ES-I3 (cell line): ENCODE data around the gene MAP2K2.

ENCODE experiments used
- H3K36me3 ChIP-seq: 2 replicates; pipeline ENCODE4 v1.6.1; 2013; ENCODE audit warnings: mild to moderate bottlenecking, low read length, control low read depth, moderate library complexity; ENCODE audit not compliant: insufficient read depth
- H3K4me1 ChIP-seq: 2 replicates; pipeline ENCODE4 v1.6.1; 2013; ENCODE audit warnings: mild to moderate bottlenecking, control low read depth, low read length; ENCODE audit not compliant: insufficient read depth
- H3K9ac ChIP-seq: 2 replicates; pipeline ENCODE4 v1.6.1; 2013; ENCODE audit warnings: low read depth, mild to moderate bottlenecking, low read length, moderate library complexity
- H3K9me3 ChIP-seq: 2 replicates; pipeline ENCODE4 v1.6.1; 2013; ENCODE audit warnings: mild to moderate bottlenecking, low read length, moderate library complexity; ENCODE audit not compliant: control insufficient read depth, insufficient read depth

MAP2K2 gene

GRCh38 chr19:4083677-4084546 lies 40.0 kb downstream of the MAP2K2 start:
- no peaks in the 10 kb centered on the region for H3K36me3 ChIP-seq
- H3K9me3 ChIP-seq = no peaks in the 10 kb centered on the region
- peaks cover 2% of the 10 kb centered on the region; the same call in 1 of the 2 replicates for H3K4me1 ChIP-seq
- H3K9ac ChIP-seq = no peak overlapping the region; the same call in 1 of the 2 replicates

GRCh38 chr19:4082172-4082571 lies 41.8 kb downstream of the MAP2K2 start:
- no peak overlapping the region for H3K9ac ChIP-seq
- peaks cover 7% of the 10 kb centered on the region for H3K4me1 ChIP-seq
- no peaks in the 10 kb centered on the region for H3K9me3 ChIP-seq
- H3K36me3 ChIP-seq = no peaks in the 10 kb centered on the region

- Histone ChIP-seq H3K4me1 (peaks cover 11% of the 10 kb centered on the region), H3K9ac (no peak overlapping the region), H3K9me3 (no peaks in the 10 kb centered on the region), H3K36me3 (no peaks in the 10 kb centered on the region)
Measured at GRCh38 chr19:4081441-4082129, 42.3 kb downstream of the MAP2K2 start.

- no peaks in the 10 kb centered on the region for H3K36me3 ChIP-seq
- no peaks in the 10 kb centered on the region for H3K9me3 ChIP-seq
- no peak overlapping the region for H3K9ac ChIP-seq
- H3K4me1 ChIP-seq = peaks cover 11% of the 10 kb centered on the region
Measured at GRCh38 chr19:4080473-4080872, 43.4 kb downstream of the MAP2K2 start.

GRCh38 chr19:4077800-4078684 lies 45.9 kb downstream of the MAP2K2 start:
- Histone ChIP-seq H3K4me1 (peaks cover 11% of the 10 kb centered on the region), H3K36me3 (no peaks in the 10 kb centered on the region), H3K9me3 (no peaks in the 10 kb centered on the region), H3K9ac (peak overlapping the region; percentile 44; the same call in 1 of the 2 replicates)

GRCh38 chr19:4077007-4077374 lies 46.9 kb downstream of the MAP2K2 start:
- Histone ChIP-seq H3K4me1 (peaks cover 10% of the 10 kb centered on the region), H3K9ac (no peak overlapping the region), H3K9me3 (no peaks in the 10 kb centered on the region), H3K36me3 (no peaks in the 10 kb centered on the region)

GRCh38 chr19:4075373-4075772 lies 48.5 kb downstream of the MAP2K2 start:
- Histone ChIP-seq H3K9ac (no peak overlapping the region), H3K4me1 (peaks cover 9% of the 10 kb centered on the region), H3K9me3 (no peaks in the 10 kb centered on the region), H3K36me3 (no peaks in the 10 kb centered on the region)

GRCh38 chr19:4071610-4072009 lies 52.3 kb downstream of the MAP2K2 start:
- Histone ChIP-seq H3K9ac (no peak overlapping the region), H3K4me1 (peaks cover 6% of the 10 kb centered on the region; the same call in 1 of the 2 replicates), H3K9me3 (no peaks in the 10 kb centered on the region), H3K36me3 (no peaks in the 10 kb centered on the region)

GRCh38 chr19:4069331-4069959 lies 54.5 kb downstream of the MAP2K2 start:
- no peaks in the 10 kb centered on the region for H3K36me3 ChIP-seq
- peaks cover 6% of the 10 kb centered on the region; the same call in 1 of the 2 replicates for H3K4me1 ChIP-seq
- H3K9ac ChIP-seq = no peak overlapping the region
- H3K9me3 ChIP-seq = no peaks in the 10 kb centered on the region

- H3K9ac ChIP-seq = peak overlapping the region; percentile 47; the same call in 1 of the 2 replicates
Measured at GRCh38 chr19:4068047-4068966, 55.6 kb downstream of the MAP2K2 start.

GRCh38 chr19:4067396-4068046 lies 56.4 kb downstream of the MAP2K2 start:
- Histone ChIP-seq H3K4me1 (peaks cover 14% of the 10 kb centered on the region; the same call in 1 of the 2 replicates), H3K36me3 (peaks cover 3% of the 10 kb centered on the region; the same call in 1 of the 2 replicates), H3K9ac (peak overlapping the region; percentile 47; the same call in 1 of the 2 replicates), H3K9me3 (no peaks in the 10 kb centered on the region)

More at GRCh38 chr19:4068047-4068966, 55.6 kb downstream of the MAP2K2 start:
- H3K4me1 ChIP-seq = peaks cover 9% of the 10 kb centered on the region; the same call in 1 of the 2 replicates
- no peaks in the 10 kb centered on the region for H3K9me3 ChIP-seq
- H3K36me3 ChIP-seq = peaks cover 3% of the 10 kb centered on the region; the same call in 1 of the 2 replicates

GRCh38 chr19:4066682-4067395 lies 57.1 kb downstream of the MAP2K2 start, which contains the start of gene ZBTB7A:
ZBTB7A (minus strand) TSS chr19:4066899; CDS start chr19:4055232, 11,667 bp downstream.
- Histone ChIP-seq H3K36me3 (peaks cover 3% of the 10 kb centered on the region; the same call in 1 of the 2 replicates), H3K9ac (peak within 1 kb of the TSS; percentile 62)

More at GRCh38 chr19:4066682-4067395, 57.1 kb downstream of the MAP2K2 start, which contains the start of gene ZBTB7A:
- H3K4me1 ChIP-seq = peaks cover 19% of the 10 kb centered on the region; the same call in 1 of the 2 replicates
- H3K9me3 ChIP-seq = no peaks in the 10 kb centered on the region
